B cell (primary cell): ENCODE results near the gene BEND2.

Experiments
- EZH2 ChIP-seq: IDR thresholded peaks from 2 replicates; pipeline ENCODE4 v1.6.1; 2012; ENCODE audit warnings: borderline replicate concordance, low read depth, mild to moderate bottlenecking, moderate library complexity, low read length; ENCODE audit not compliant: insufficient read depth, poor library complexity, severe bottlenecking
- TF ChIP-seq, protein P1 (sequence below): fragments of 200-600 bp; IDR thresholded peaks from one replicate; pipeline ENCODE4 v1.8.0; 2022; ENCODE audit warnings: antibody characterized with exemption, mild to moderate bottlenecking

- TF ChIP-seq, protein P1, sequence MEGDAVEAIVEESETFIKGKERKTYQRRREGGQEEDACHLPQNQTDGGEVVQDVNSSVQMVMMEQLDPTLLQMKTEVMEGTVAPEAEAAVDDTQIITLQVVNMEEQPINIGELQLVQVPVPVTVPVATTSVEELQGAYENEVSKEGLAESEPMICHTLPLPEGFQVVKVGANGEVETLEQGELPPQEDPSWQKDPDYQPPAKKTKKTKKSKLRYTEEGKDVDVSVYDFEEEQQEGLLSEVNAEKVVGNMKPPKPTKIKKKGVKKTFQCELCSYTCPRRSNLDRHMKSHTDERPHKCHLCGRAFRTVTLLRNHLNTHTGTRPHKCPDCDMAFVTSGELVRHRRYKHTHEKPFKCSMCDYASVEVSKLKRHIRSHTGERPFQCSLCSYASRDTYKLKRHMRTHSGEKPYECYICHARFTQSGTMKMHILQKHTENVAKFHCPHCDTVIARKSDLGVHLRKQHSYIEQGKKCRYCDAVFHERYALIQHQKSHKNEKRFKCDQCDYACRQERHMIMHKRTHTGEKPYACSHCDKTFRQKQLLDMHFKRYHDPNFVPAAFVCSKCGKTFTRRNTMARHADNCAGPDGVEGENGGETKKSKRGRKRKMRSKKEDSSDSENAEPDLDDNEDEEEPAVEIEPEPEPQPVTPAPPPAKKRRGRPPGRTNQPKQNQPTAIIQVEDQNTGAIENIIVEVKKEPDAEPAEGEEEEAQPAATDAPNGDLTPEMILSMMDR = no peak
- no peak for TF ChIP-seq EZH2
Observed at GRCh38 chrX:18255059-18255458, 34.4 kb upstream of the BEND2 start.
